ENCODE measurements around the gene GABBR2. TPM values are rescaled to one million over a fixed set of nuclear protein-coding genes. Genes with fewer than 3 reads are reported as not detected.

Gene GABBR2
- total RNA-seq, 2 experiments from 2014 or later: not detected

GRCh38 chr9:98584059-98584458, 124.7 kb downstream of the GABBR2 start:
- intact Hi-C loops (cut with micrococcal nuclease; ENCODE audit: unreplicated experiment): no loop called here
- CTCF ChIA-PET (ENCODE audit: unreplicated experiment): interaction anchor here (0.7 kb wide), 1 partner anchor 96 kb away, joined by 3 read pairs; no protein-coding TSS in a partner anchor
- Histone ChIP-seq H3K4me1 (ENCODE audit: insufficient read depth, low read length, poor library complexity, severe bottlenecking) (peaks cover 8% of the 10 kb centered on the region), H3K4me2 (ENCODE audit: low read length) (0 out of 2 replicates have a peak overlapping the region, but pooled peaks have one; percentile 3), H3K27ac (ENCODE audit: low read depth, low read length, poor library complexity, severe bottlenecking) (no peak overlapping the region), H3K9me2 (ENCODE audit: insufficient read depth, low read length) (no peaks in the 10 kb centered on the region), H4K20me1 (ENCODE audit: insufficient read depth, low read length) (no peaks in the 10 kb centered on the region), H3K4me3 (ENCODE audit: low read depth, low read length, poor library complexity, severe bottlenecking) (no peak overlapping the region), H3K79me2 (ENCODE audit: insufficient read depth, low read depth, low read length) (no peaks in the 10 kb centered on the region), H3K9me3 (ENCODE audit: low read length) (no peaks in the 10 kb centered on the region), H2AFZ (ENCODE audit: low read length) (peak overlapping the region; percentile 19; the same call in 1 of the 2 replicates), H3K36me3 (ENCODE audit: insufficient read depth, low read length) (no peaks in the 10 kb centered on the region)
- BruUV-seq (replicated peaks): no TSS peak
- peak; percentile 36 for DNase-seq (ENCODE audit: low spot score)
- POLR2A ChIA-PET: interaction anchor here (0.6 kb wide), 1 partner anchor 205 kb away, joined by 3 read pairs; no protein-coding TSS in a partner anchor
- TF ChIP-seq CTCF (conservative IDR thresholded peaks at IDR 0.05; ENCODE audit: low read length): no peak
- no peak for TF ChIP-seq EZH2phosphoT487 (IDR thresholded peaks at IDR 0.05; ENCODE audit: borderline replicate concordance, low read depth, low read length)

DNA sequence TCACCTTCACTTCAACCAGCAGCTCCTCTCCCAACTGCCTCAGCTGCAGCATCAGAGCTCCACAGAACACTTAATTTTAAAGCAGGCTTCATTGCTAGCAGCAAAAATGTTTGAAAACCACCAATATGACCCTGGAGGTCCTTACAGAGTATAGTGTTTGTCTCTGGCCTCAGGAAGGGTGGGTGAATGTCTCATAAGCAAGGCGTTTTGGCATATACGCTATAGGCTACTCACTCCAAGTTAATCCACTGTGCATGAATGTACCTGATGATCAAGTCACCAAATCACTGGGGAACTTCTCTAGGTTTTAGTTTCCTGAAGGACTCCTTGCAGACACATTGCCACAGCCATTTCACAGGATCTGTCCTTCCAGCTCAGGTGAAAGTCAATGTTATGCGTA, 125.3 kb downstream of the GABBR2 start:
- Histone ChIP-seq H3K4me2 (ENCODE audit: low read length) (no peak overlapping the region), H3K36me3 (ENCODE audit: insufficient read depth, low read length) (no peaks in the 10 kb centered on the region), H3K9me3 (ENCODE audit: low read length) (no peaks in the 10 kb centered on the region), H3K4me3 (ENCODE audit: low read depth, low read length, poor library complexity, severe bottlenecking) (no peak overlapping the region), H3K9me2 (ENCODE audit: insufficient read depth, low read length) (no peaks in the 10 kb centered on the region), H4K20me1 (ENCODE audit: insufficient read depth, low read length) (no peaks in the 10 kb centered on the region), H2AFZ (ENCODE audit: low read length) (0 out of 2 replicates have a peak overlapping the region, but pooled peaks have one; percentile 19), H3K4me1 (ENCODE audit: insufficient read depth, low read length, poor library complexity, severe bottlenecking) (peaks cover 8% of the 10 kb centered on the region), H3K79me2 (ENCODE audit: insufficient read depth, low read depth, low read length) (no peaks in the 10 kb centered on the region), H3K27ac (ENCODE audit: low read depth, low read length, poor library complexity, severe bottlenecking) (no peak overlapping the region)
- no peak for TF ChIP-seq EZH2phosphoT487 (IDR thresholded peaks at IDR 0.05; ENCODE audit: borderline replicate concordance, low read depth, low read length)
- no peak for TF ChIP-seq CTCF (conservative IDR thresholded peaks at IDR 0.05; ENCODE audit: low read length)
- CTCF ChIA-PET (ENCODE audit: unreplicated experiment): no interaction called here
- DNase-seq (ENCODE audit: low spot score): no peak
- BruUV-seq (replicated peaks): no TSS peak
- POLR2A ChIA-PET: no interaction called here
- intact Hi-C loops (cut with micrococcal nuclease; ENCODE audit: unreplicated experiment): no loop called here

GRCh38 chr9:98580956-98581355, 127.8 kb downstream of the GABBR2 start:
- CTCF ChIA-PET (ENCODE audit: unreplicated experiment): no interaction called here
- Histone ChIP-seq H2AFZ (ENCODE audit: low read length) (no peak overlapping the region), H3K27ac (ENCODE audit: low read depth, low read length, poor library complexity, severe bottlenecking) (no peak overlapping the region), H3K9me2 (ENCODE audit: insufficient read depth, low read length) (no peaks in the 10 kb centered on the region), H3K36me3 (ENCODE audit: insufficient read depth, low read length) (no peaks in the 10 kb centered on the region), H3K79me2 (ENCODE audit: insufficient read depth, low read depth, low read length) (no peaks in the 10 kb centered on the region), H3K9me3 (ENCODE audit: low read length) (no peaks in the 10 kb centered on the region), H3K4me2 (ENCODE audit: low read length) (no peak overlapping the region), H3K4me1 (ENCODE audit: insufficient read depth, low read length, poor library complexity, severe bottlenecking) (peaks cover 9% of the 10 kb centered on the region), H4K20me1 (ENCODE audit: insufficient read depth, low read length) (no peaks in the 10 kb centered on the region), H3K4me3 (ENCODE audit: low read depth, low read length, poor library complexity, severe bottlenecking) (no peak overlapping the region)
- intact Hi-C loops (cut with micrococcal nuclease; ENCODE audit: unreplicated experiment): no loop called here
- DNase-seq (ENCODE audit: low spot score): no peak
- BruUV-seq (replicated peaks): no TSS peak
- POLR2A ChIA-PET: interaction anchor here (0.6 kb wide), 1 partner anchor 1141 kb away, joined by 3 read pairs; no protein-coding TSS in a partner anchor
- no peak for TF ChIP-seq EZH2phosphoT487 (IDR thresholded peaks at IDR 0.05; ENCODE audit: borderline replicate concordance, low read depth, low read length)
- TF ChIP-seq CTCF (conservative IDR thresholded peaks at IDR 0.05; ENCODE audit: low read length): no peak
